ENCODE data around the gene CDK7. TPM values are rescaled to one million over a fixed set of nuclear protein-coding genes. Genes with fewer than 3 reads are reported as not detected.

Gene CDK7
- polyA plus RNA-seq, 1 donor (not counting 4 experiments of a cell fraction or from before 2014, with no cell fraction given): 80.5 TPM

- dilution Hi-C loops (cut with MboI; ENCODE audit: extremely low pct_ligation_motif_present, low sequenced_read_pairs): no loop called here
- Histone ChIP-seq H3K27ac (ENCODE audit: control insufficient read depth, insufficient read depth, low read length) (peak overlapping the region; percentile 83), H3K4me3 (ENCODE audit: control insufficient read depth in 2 of 3, extremely low read depth in 1 of 3, insufficient read depth in 2 of 3, low read depth in 1 of 3, low read length in 3 of 3) (peak overlapping the region; percentile 71 to 87 (median 77)), H3K4me1 (ENCODE audit: control insufficient read depth, extremely low read depth, insufficient read depth, low read length) (peaks cover 2% of the 10 kb centered on the region), H3K9me1 (ENCODE audit: control insufficient read depth, extremely low read depth, insufficient read depth, low read length) (no peaks in the 10 kb centered on the region), H3K9ac (ENCODE audit: control insufficient read depth, extremely low read depth, insufficient read depth, low read length) (peak overlapping the region; percentile 84), H3K27me3 (ENCODE audit: control insufficient read depth, extremely low read depth, insufficient read depth, low read length) (no peaks in the 10 kb centered on the region), H3K4me2 (ENCODE audit: control insufficient read depth, extremely low read depth, insufficient read depth, low read depth, low read length) (peak overlapping the region; percentile 88), H3K36me3 (ENCODE audit: control insufficient read depth in 2 of 2, extremely low read depth in 1 of 2, insufficient read depth in 2 of 2, low read length in 2 of 2) (no peaks in the 10 kb centered on the region), H3K79me2 (ENCODE audit: control insufficient read depth, insufficient read depth, low read length) (no peaks in the 10 kb centered on the region), H4K20me1 (ENCODE audit: control insufficient read depth, extremely low read depth, insufficient read depth, low read length) (no peaks in the 10 kb centered on the region), H3K9me3 (ENCODE audit: control insufficient read depth, low read depth, low read length) (no peaks in the 10 kb centered on the region), H2AFZ (ENCODE audit: control insufficient read depth, low read length) (peak overlapping the region; percentile 94)
- DNase-seq (ENCODE audit: low read depth, low spot score): no peak
- TF ChIP-seq CTCF (optimal IDR thresholded peaks at IDR 0.05 in 1 of 3, IDR thresholded peaks at IDR 0.05 in 1 of 3, conservative IDR thresholded peaks at IDR 0.05 in 1 of 3; ENCODE audit: extremely low read depth in 1 of 3, insufficient read depth in 2 of 3, low read length in 3 of 3) (no peak), EZH2 (IDR thresholded peaks at IDR 0.05; ENCODE audit: low read length) (no peak)
- peak; percentile 26 for FAIRE-seq
Measured at GRCh38 chr5:69188811-69189161, 45.9 kb upstream of the CDK7 start.

GRCh38 chr5:69189162-69190086 lies 45.3 kb upstream of the CDK7 start, which contains the start of gene CENPH:
Gene CENPH (plus strand): TSS chr5:69189583. CDS start chr5:69189635, 52 bp downstream.
- H3K36me3 ChIP-seq (ENCODE audit: control insufficient read depth in 2 of 2, extremely low read depth in 1 of 2, insufficient read depth in 2 of 2, low read length in 2 of 2): no peaks in the 10 kb centered on the region
- H3K9me1 ChIP-seq (ENCODE audit: control insufficient read depth, extremely low read depth, insufficient read depth, low read length): no peaks in the 10 kb centered on the region
- no peaks in the 10 kb centered on the region for H3K9me3 ChIP-seq (ENCODE audit: control insufficient read depth, low read depth, low read length)
- H3K4me1 ChIP-seq (ENCODE audit: control insufficient read depth, extremely low read depth, insufficient read depth, low read length): peaks cover 2% of the 10 kb centered on the region
- no peaks in the 10 kb centered on the region for H3K79me2 ChIP-seq (ENCODE audit: control insufficient read depth, insufficient read depth, low read length)
- no peaks in the 10 kb centered on the region for H3K27me3 ChIP-seq (ENCODE audit: control insufficient read depth, extremely low read depth, insufficient read depth, low read length)
- H4K20me1 ChIP-seq (ENCODE audit: control insufficient read depth, extremely low read depth, insufficient read depth, low read length): no peaks in the 10 kb centered on the region
- H2AFZ ChIP-seq (ENCODE audit: control insufficient read depth, low read length): peak within 1 kb of the TSS; percentile 94
- dilution Hi-C loops (cut with MboI; ENCODE audit: extremely low pct_ligation_motif_present, low sequenced_read_pairs): no loop called here
- H3K4me3 ChIP-seq (ENCODE audit: control insufficient read depth in 2 of 3, extremely low read depth in 1 of 3, insufficient read depth in 2 of 3, low read depth in 1 of 3, low read length in 3 of 3): peak within 1 kb of the TSS; percentile 71 to 87 (median 77)
- no peak for TF ChIP-seq CTCF (optimal IDR thresholded peaks at IDR 0.05 in 1 of 3, IDR thresholded peaks at IDR 0.05 in 1 of 3, conservative IDR thresholded peaks at IDR 0.05 in 1 of 3; ENCODE audit: extremely low read depth in 1 of 3, insufficient read depth in 2 of 3, low read length in 3 of 3)
- no peak for TF ChIP-seq EZH2 (IDR thresholded peaks at IDR 0.05; ENCODE audit: low read length)
- DNase-seq (ENCODE audit: low read depth, low spot score) (no peak), FAIRE-seq (peak; percentile 67)
- H3K27ac ChIP-seq (ENCODE audit: control insufficient read depth, insufficient read depth, low read length): peak within 1 kb of the TSS; percentile 83
- peak within 1 kb of the TSS; percentile 88 for H3K4me2 ChIP-seq (ENCODE audit: control insufficient read depth, extremely low read depth, insufficient read depth, low read depth, low read length)
- H3K9ac ChIP-seq (ENCODE audit: control insufficient read depth, extremely low read depth, insufficient read depth, low read length): peak within 1 kb of the TSS; percentile 84
